SK-N-SH (cell line): ENCODE data around the gene PRKCB.

Experiments used
- CHD2 ChIP-seq: fragments of 150-350 bp; IDR thresholded peaks from 2 replicates; pipeline ENCODE4 v1.6.1; 2018; ENCODE audit warnings: low read length; ENCODE audit not compliant: partially characterized antibody
- CTCF ChIP-seq: fragments of 200-600 bp; sonication (generic); IDR thresholded peaks from 2 replicates; pipeline ENCODE4 v1.6.1; 2017; ENCODE audit warnings: antibody characterized with exemption, mild to moderate bottlenecking, moderate library complexity
- EP300 ChIP-seq, 2 experiments: IDR thresholded peaks; 2 replicates each; pipeline versions ENCODE4 v1.4.0 to v1.6.1; 2012; ENCODE audit warnings: borderline replicate concordance in 1 of 2, low read depth in 1 of 2, low read length in 1 of 2
- FOXJ3 ChIP-seq: sonication (generic); formaldehyde crosslinking; IDR thresholded peaks from 2 replicates; pipeline ENCODE4 v1.5.1; 2020; ENCODE audit warnings: mild to moderate bottlenecking, missing genetic modification reagents
- IRF3 ChIP-seq: fragments of 150-350 bp; IDR thresholded peaks from 2 replicates; pipeline ENCODE4 v1.6.1; 2016; ENCODE audit warnings: mild to moderate bottlenecking, low read depth, low read length
- MAX ChIP-seq: IDR thresholded peaks from 2 replicates; pipeline ENCODE4 v1.4.0; 2012; ENCODE audit warnings: low read depth
- POLR2AphosphoS5 ChIP-seq: IDR thresholded peaks from 2 replicates; pipeline ENCODE4 v1.6.1; 2012; ENCODE audit warnings: low read depth, low read length
- RAD21 ChIP-seq: IDR thresholded peaks from 2 replicates; pipeline ENCODE4 v1.6.1; 2012; ENCODE audit warnings: mild to moderate bottlenecking, low read length
- RXRA ChIP-seq: IDR thresholded peaks from 2 replicates; pipeline ENCODE4 v1.4.0; 2012; ENCODE audit warnings: low read depth, mild to moderate bottlenecking, borderline replicate concordance
- SMC3 ChIP-seq: IDR thresholded peaks from 2 replicates; pipeline ENCODE4 v1.6.1; 2012; ENCODE audit warnings: low read depth, low read length, improper control_type of control experiment
- TF ChIP-seq, protein P1 (sequence below): IDR thresholded peaks from 2 replicates; pipeline ENCODE4; 2012

DNA sequence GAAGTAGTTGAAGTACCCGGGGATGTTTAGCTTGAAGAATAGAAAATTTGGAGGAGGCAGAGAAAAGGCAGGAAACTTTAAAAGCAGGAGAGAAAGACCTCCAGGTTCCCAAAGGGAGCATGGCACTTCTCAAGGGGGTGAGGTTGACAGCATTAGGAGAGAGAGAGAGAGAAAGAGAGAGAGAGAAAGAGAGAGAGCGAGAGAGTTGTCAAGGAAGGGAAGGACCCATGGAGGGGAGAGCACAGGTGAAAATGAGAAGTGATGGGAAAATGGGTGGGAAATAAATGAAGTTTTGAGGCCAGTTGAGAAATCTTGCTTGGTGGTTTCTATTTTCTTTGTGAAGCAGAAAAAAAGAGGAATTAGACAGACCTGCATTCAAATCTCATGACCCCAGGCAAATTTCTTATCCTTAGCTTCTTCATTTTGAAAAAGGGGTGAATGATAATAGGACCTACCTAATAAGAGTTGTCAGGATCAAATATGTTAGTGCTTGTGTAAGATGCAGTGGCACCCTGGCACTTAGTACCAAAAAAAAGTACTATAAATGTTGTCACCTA is 24.0 kb downstream of the PRKCB start:
- no peak for TF ChIP-seq CTCF
- no peak for TF ChIP-seq RAD21
- no peak for TF ChIP-seq EP300 (IDR thresholded peaks at IDR 0.05; ENCODE audit: borderline replicate concordance in 1 of 2, low read depth in 1 of 2, low read length in 1 of 2)
- TF ChIP-seq RXRA: no peak
- no peak for TF ChIP-seq IRF3
- no peak for TF ChIP-seq POLR2AphosphoS5
- no peak for TF ChIP-seq FOXJ3 (CRISPR knock-in tag)
- TF ChIP-seq SMC3: no peak
- TF ChIP-seq, protein P1, sequence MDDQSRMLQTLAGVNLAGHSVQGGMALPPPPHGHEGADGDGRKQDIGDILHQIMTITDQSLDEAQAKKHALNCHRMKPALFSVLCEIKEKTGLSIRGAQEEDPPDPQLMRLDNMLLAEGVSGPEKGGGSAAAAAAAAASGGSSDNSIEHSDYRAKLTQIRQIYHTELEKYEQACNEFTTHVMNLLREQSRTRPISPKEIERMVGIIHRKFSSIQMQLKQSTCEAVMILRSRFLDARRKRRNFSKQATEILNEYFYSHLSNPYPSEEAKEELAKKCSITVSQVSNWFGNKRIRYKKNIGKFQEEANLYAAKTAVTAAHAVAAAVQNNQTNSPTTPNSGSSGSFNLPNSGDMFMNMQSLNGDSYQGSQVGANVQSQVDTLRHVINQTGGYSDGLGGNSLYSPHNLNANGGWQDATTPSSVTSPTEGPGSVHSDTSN: no peak
- TF ChIP-seq CHD2: no peak
- no peak for TF ChIP-seq MAX
